H9 (cell line): ENCODE data around the gene MAP3K20. TPM values are rescaled to one million over a fixed set of nuclear protein-coding genes. Genes with fewer than 3 reads are reported as not detected.
"Not testable (repeated sequence)": the region's sequence is repeated elsewhere in the genome, so short reads cannot be mapped to it uniquely, and the experiment has no call there.

ENCODE experiments used
- DNase-seq: peaks from one replicate; pipeline ENCODE4 v3.0.0-alpha.2; 2017
- H2AFZ ChIP-seq: one replicate; pipeline ENCODE4 v1.6.1; 2013; ENCODE audit warnings: mild to moderate bottlenecking, low read length, control low read depth, moderate library complexity
- H2AK5ac ChIP-seq: 2 replicates; pipeline ENCODE4 v1.6.1; 2013; ENCODE audit warnings: low read length, control low read depth, mixed read lengths; ENCODE audit not compliant: insufficient read length
- H2BK120ac ChIP-seq: one replicate; pipeline ENCODE4 v1.6.1; 2013; ENCODE audit warnings: low read depth, mild to moderate bottlenecking, low read length, control low read depth, inconsistent platforms; ENCODE audit not compliant: poor library complexity, severe bottlenecking
- H2BK12ac ChIP-seq: 2 replicates; pipeline ENCODE4 v1.6.1; 2013; ENCODE audit warnings: low read length, control low read depth, mixed read lengths, low read depth; ENCODE audit not compliant: insufficient read length
- H2BK15ac ChIP-seq: 2 replicates; pipeline ENCODE4 v1.6.1; 2013; ENCODE audit warnings: low read depth, low read length, control low read depth
- H2BK20ac ChIP-seq: one replicate; pipeline ENCODE4 v1.6.1; 2013; ENCODE audit warnings: low read depth, mild to moderate bottlenecking, low read length, control low read depth, inconsistent platforms; ENCODE audit not compliant: poor library complexity, severe bottlenecking
- H2BK5ac ChIP-seq: 2 replicates; pipeline ENCODE4 v1.6.1; 2013; ENCODE audit warnings: low read length, control low read depth, mixed read lengths; ENCODE audit not compliant: insufficient read length
- H3K14ac ChIP-seq: 2 replicates; pipeline ENCODE4 v1.6.1; 2013; ENCODE audit warnings: low read length, control low read depth; ENCODE audit not compliant: insufficient read depth
- H3K18ac ChIP-seq: 2 replicates; pipeline ENCODE4 v1.6.1; 2013; ENCODE audit warnings: low read depth, mild to moderate bottlenecking, mixed read lengths, low read length, control low read depth; ENCODE audit not compliant: insufficient read length
- H3K23ac ChIP-seq: 2 replicates; pipeline ENCODE4 v1.6.1; 2013; ENCODE audit warnings: low read length, control low read depth, mixed read lengths, low read depth; ENCODE audit not compliant: insufficient read length
- H3K23me2 ChIP-seq: 2 replicates; pipeline ENCODE4 v1.6.1; 2013; ENCODE audit warnings: low read depth, mild to moderate bottlenecking, mixed read lengths, low read length, control low read depth; ENCODE audit not compliant: insufficient read length, poor library complexity, severe bottlenecking
- H3K27ac ChIP-seq: 2 replicates; pipeline ENCODE4 v1.5.1; 2013; ENCODE audit warnings: low read length, control low read depth, mixed read lengths, low read depth; ENCODE audit not compliant: insufficient read length
- H3K27me3 ChIP-seq: 2 replicates; pipeline ENCODE4 v1.6.1; 2013; ENCODE audit warnings: low read length, control low read depth, inconsistent platforms; ENCODE audit not compliant: insufficient read depth
- H3K4ac ChIP-seq: 2 replicates; pipeline ENCODE4 v1.6.1; 2013; ENCODE audit warnings: low read depth, mild to moderate bottlenecking, control low read depth, inconsistent platforms, low read length, moderate library complexity
- H3K4me1 ChIP-seq: 2 replicates; pipeline ENCODE4 v1.6.1; 2013; ENCODE audit warnings: low read length, control low read depth, inconsistent platforms; ENCODE audit not compliant: insufficient read depth
- H3K4me2 ChIP-seq: 2 replicates; pipeline ENCODE4 v1.6.1; 2013; ENCODE audit warnings: low read length, control low read depth, mixed read lengths; ENCODE audit not compliant: insufficient read length, insufficient read depth
- H3K56ac ChIP-seq: 2 replicates; pipeline ENCODE4 v1.6.1; 2013; ENCODE audit warnings: low read depth, mild to moderate bottlenecking, mixed read lengths, low read length, control low read depth; ENCODE audit not compliant: insufficient read length
- H3K79me1 ChIP-seq: 2 replicates; pipeline ENCODE4 v1.6.1; 2013; ENCODE audit warnings: low read depth, mild to moderate bottlenecking, moderate library complexity, low read length, control low read depth, inconsistent platforms; ENCODE audit not compliant: insufficient read depth, poor library complexity, severe bottlenecking
- H3K79me2 ChIP-seq: 2 replicates; pipeline ENCODE4 v1.6.1; 2013; ENCODE audit warnings: low read length, control low read depth, inconsistent platforms; ENCODE audit not compliant: insufficient read depth
- H3K9ac ChIP-seq: 2 replicates; pipeline ENCODE4 v1.6.1; 2013; ENCODE audit warnings: low read length, control low read depth, mixed read lengths; ENCODE audit not compliant: insufficient read length; ENCODE audit errors: extremely low read depth
- H3K9me3 ChIP-seq: one replicate; pipeline ENCODE4 v1.6.1; 2013; ENCODE audit warnings: low read depth, low read length, inconsistent platforms; ENCODE audit not compliant: control insufficient read depth
- H3T11ph ChIP-seq: one replicate; pipeline ENCODE4 v1.6.1; 2013; ENCODE audit warnings: mild to moderate bottlenecking, low read length, control low read depth, inconsistent platforms
- H4K20me1 ChIP-seq: one replicate; pipeline ENCODE4 v1.6.1; 2013; ENCODE audit not compliant: control insufficient read depth, insufficient read length, insufficient read depth
- H4K5ac ChIP-seq: 2 replicates; pipeline ENCODE4 v1.6.1; 2013; ENCODE audit warnings: low read depth, mild to moderate bottlenecking, mixed read lengths, low read length, control low read depth; ENCODE audit not compliant: insufficient read length
- H4K8ac ChIP-seq: replicated peaks from 2 replicates; pipeline ENCODE4 v1.6.1; 2013; ENCODE audit warnings: low read length, control low read depth, mixed read lengths, low read depth; ENCODE audit not compliant: insufficient read length
- H4K91ac ChIP-seq: 2 replicates; pipeline ENCODE4 v1.6.1; 2013; ENCODE audit warnings: low read depth, mild to moderate bottlenecking, moderate library complexity, mixed read lengths, low read length, control low read depth; ENCODE audit not compliant: insufficient read length
- H3K27ac Mint-ChIP-seq, 3 experiments: 2 replicates in 2 of 3; 3 replicates in 1 of 3; pipeline ENCODE4 v1.8.0; 2020 to 2021; ENCODE audit warnings: mixed read lengths in 3 of 3, mild to moderate bottlenecking in 1 of 3, moderate library complexity in 1 of 3
- H3K27me3 Mint-ChIP-seq: 2 replicates; pipeline ENCODE4 v1.8.0; 2021; ENCODE audit warnings: low read depth, mild to moderate bottlenecking, moderate library complexity, mixed read lengths
- H3K36me3 Mint-ChIP-seq, 3 experiments: 2 replicates in 2 of 3; 3 replicates in 1 of 3; pipeline ENCODE4 v1.8.0; 2020 to 2021; ENCODE audit warnings: low read depth in 3 of 3, mixed read lengths in 3 of 3; ENCODE audit not compliant: insufficient read depth in 1 of 3
- H3K4me1 Mint-ChIP-seq, 2 experiments: 2 replicates each; pipeline ENCODE4 v1.8.0; 2020; ENCODE audit warnings: mixed read lengths in 2 of 2
- H3K4me3 Mint-ChIP-seq, 2 experiments: 2 replicates in 1 of 2; 3 replicates in 1 of 2; pipeline ENCODE4 v1.8.0; 2020 to 2021; ENCODE audit warnings: mild to moderate bottlenecking in 2 of 2, mixed read lengths in 2 of 2, moderate library complexity in 1 of 2
- H3K9me3 Mint-ChIP-seq, 2 experiments: 2 replicates in 1 of 2; 3 replicates in 1 of 2; pipeline ENCODE4 v1.8.0; 2020; ENCODE audit warnings: mild to moderate bottlenecking in 2 of 2, mixed read lengths in 2 of 2, moderate library complexity in 1 of 2
- CTCF ChIP-seq: fragments of 200-600 bp; sonication (generic); conservative IDR thresholded peaks from 3 replicates; pipeline ENCODE4 v1.8.0; 2021; ENCODE audit warnings: antibody characterized with exemption, mild to moderate bottlenecking
- WGBS: extraction: QIAGEN DNeasy Blood & Tissue Kit; methylation state at CpG from one replicate; pipeline ENCODE4 v1.1.7; 2013; ENCODE audit warnings: missing lambda C conversion rate, low lambda C conversion rate, mixed read lengths; ENCODE audit not compliant: insufficient read length; ENCODE audit errors: extremely low coverage; 5-methylcytosine and 5-hydroxymethylcytosine counted together
- total RNA-seq: library from RNA; stranded (reverse); gene quantifications from 2 replicates; pipeline ENCODE4 v1.2.1, GENCODE V29; 2021

MAP3K20 gene
- total RNA-seq, 1 experiment from 2014 or later: 8.7 TPM

- Mint-ChIP-seq H3K4me1 (peaks cover 19 to 20% of the 10 kb centered on the region in 2 experiments), H3K9me3 (peaks cover 0 to 4% of the 10 kb centered on the region in 2 experiments; a peak in 1 of 5 replicates), H3K27ac (no peak overlapping the region), H3K27me3 (no peaks in the 10 kb centered on the region), H3K36me3 (peaks cover 0 to 2% (median 0%) of the 10 kb centered on the region in 3 experiments; a peak in 1 of 7 replicates), H3K4me3 (no peak overlapping the region)
- Histone ChIP-seq H4K8ac (no peak overlapping the region), H2BK12ac (no peak overlapping the region), H4K91ac (no peak overlapping the region), H2BK5ac (no peak overlapping the region), H4K20me1 (no peaks in the 10 kb centered on the region), H3K4ac (no peak overlapping the region), H3K79me2 (no peaks in the 10 kb centered on the region), H2AK5ac (no peak overlapping the region), H4K5ac (no peak overlapping the region), H3K9ac (no peak overlapping the region), H3K4me1 (no peaks in the 10 kb centered on the region; the same call in 1 of the 2 replicates), H3K56ac (no peak overlapping the region), H3K4me2 (no peak overlapping the region), H3K27ac (no peak overlapping the region), H3K27me3 (no peaks in the 10 kb centered on the region), H3T11ph (no peak overlapping the region), H3K23me2 (no peaks in the 10 kb centered on the region), H3K14ac (no peak overlapping the region), H2AFZ (no peak overlapping the region), H3K9me3 (no peaks in the 10 kb centered on the region), H3K79me1 (no peaks in the 10 kb centered on the region), H2BK120ac (no peak overlapping the region), H2BK20ac (no peak overlapping the region), H3K23ac (no peak overlapping the region), H2BK15ac (no peak overlapping the region), H3K18ac (no peak overlapping the region)
- DNase-seq: no peak
- TF ChIP-seq CTCF: no peak
- WGBS: no CpG with 5 or more reads among the region's 4 CpGs
Measured at GRCh38 chr2:173258701-173259100, 183.1 kb downstream of the MAP3K20 start.

DNA sequence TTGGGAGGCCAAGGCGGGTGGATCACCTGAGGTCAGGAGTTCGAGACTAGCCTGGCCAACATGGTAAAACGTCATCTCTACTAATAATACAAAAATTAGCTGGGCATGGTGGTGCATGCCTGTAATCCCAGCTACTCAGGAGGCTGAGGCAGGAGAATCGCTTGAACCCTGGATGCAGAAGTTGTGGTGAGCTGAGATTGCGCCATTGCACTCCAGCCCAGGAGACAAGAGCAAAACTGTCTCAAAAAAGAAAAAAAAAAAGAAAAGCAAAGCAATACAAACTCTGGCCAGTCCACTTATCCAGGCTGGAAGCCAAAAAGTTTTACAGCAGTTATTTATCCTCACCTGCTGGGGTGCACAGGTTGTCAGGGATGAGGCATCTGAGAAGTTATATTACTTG is 186.7 kb downstream of the MAP3K20 start:
- not testable (repeated sequence) for H2AFZ ChIP-seq, H3K27ac ChIP-seq, H4K20me1 ChIP-seq, H2BK20ac ChIP-seq, H3K9me3 ChIP-seq, H2AK5ac ChIP-seq, H3K79me1 ChIP-seq, H3K79me2 ChIP-seq, H3K23me2 ChIP-seq, H3K4me3 Mint-ChIP-seq, H3K27me3 ChIP-seq, H3T11ph ChIP-seq, H4K5ac ChIP-seq, H3K9ac ChIP-seq, H3K4me2 ChIP-seq, H3K27me3 Mint-ChIP-seq, H3K27ac Mint-ChIP-seq, H3K9me3 Mint-ChIP-seq, H3K4ac ChIP-seq, H3K14ac ChIP-seq, H4K8ac ChIP-seq, H2BK15ac ChIP-seq, H4K91ac ChIP-seq, DNase-seq, H2BK12ac ChIP-seq, H3K18ac ChIP-seq, H3K4me1 ChIP-seq, H3K36me3 Mint-ChIP-seq, H3K23ac ChIP-seq, H2BK5ac ChIP-seq, H2BK120ac ChIP-seq, H3K56ac ChIP-seq
- peaks cover 32 to 33% of the 10 kb centered on the region in 2 experiments for H3K4me1 Mint-ChIP-seq
- no CpG with 5 or more reads among the region's 5 CpGs for WGBS
